ENCODE results near the gene TKFC. TPM values are rescaled to one million over a fixed set of nuclear protein-coding genes. Genes with fewer than 3 reads are reported as not detected.

TKFC gene
- total and polyA plus RNA-seq, 3 experiments from 2014 or later, result 31.8 to 72.4 (median 66.8) TPM

DNA sequence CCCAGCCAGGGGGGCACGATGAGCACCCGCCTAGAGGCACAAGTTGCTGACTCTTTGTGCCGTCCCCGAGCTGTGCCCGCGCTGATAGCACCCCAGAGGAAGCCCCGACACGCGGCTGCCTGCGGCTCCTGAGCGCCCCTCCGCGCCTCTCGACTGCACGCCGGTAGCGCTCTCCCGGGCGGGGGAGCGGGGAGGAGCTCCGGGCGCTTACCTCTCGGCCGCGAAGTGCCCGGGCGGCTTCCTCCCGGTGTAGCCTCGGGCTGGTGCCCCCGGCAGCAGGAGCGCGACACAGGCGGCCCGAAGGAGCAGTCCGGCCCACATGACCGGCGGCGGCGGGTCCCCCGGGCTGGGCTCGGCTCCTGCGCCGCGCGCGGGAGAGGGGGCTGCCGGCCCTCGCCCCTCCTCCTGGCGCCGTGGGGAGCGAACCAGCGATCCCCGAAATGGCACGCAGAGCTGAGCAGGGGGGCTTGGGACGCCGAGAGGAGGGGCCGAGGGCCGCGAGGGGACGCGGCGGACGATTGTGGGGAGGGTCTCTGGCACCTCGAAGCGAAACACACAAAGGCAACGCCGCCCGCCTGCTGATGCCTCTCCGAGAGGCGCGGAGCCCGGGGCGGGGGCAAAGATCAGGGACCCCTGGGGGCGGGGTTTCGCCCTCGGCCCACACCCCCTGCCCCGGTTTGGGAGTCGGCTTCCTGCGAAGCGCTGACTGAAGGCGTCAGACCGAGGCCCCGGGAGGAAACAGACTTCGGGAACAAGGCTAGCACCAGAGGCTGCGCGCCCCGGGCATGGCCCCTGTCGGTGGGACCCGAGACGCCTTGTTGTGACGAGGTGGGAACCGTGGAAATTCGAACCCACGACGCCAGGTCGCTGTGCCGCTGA lies 38.1 kb upstream of the TKFC start, which contains the start of gene VWCE:
Gene VWCE (minus strand): TSS at position 600 of the 879 bp plus-strand sequence. CDS start 279 bp downstream, at position 321.
- peaks cover 27 to 45% (median 42%) of the 10 kb centered on the region in 3 donors for H3K4me1 Mint-ChIP-seq
- peak; percentile 31 to 69 (median 50) for DNase-seq
- H3K9me3 ChIP-seq (ENCODE audit: low read length), result no peaks in the 10 kb centered on the region
- peaks cover 5% of the 10 kb centered on the region for H3K36me3 ChIP-seq (ENCODE audit: insufficient read depth, low read length)
- CTCF ChIA-PET, result interaction anchor here (1.4 kb wide), 1 partner anchor 41 kb away, joined by 4 read pairs; no protein-coding TSS in a partner anchor
- H3K27ac ChIP-seq (ENCODE audit: low read depth, low read length), result no peak within 1 kb of the TSS
- peaks cover 18% of the 10 kb centered on the region for H3K4me1 ChIP-seq (ENCODE audit: insufficient read depth, low read length)
- peak within 1 kb of the TSS in 2 of 8 donors; percentile 61 to 83 for H3K27ac Mint-ChIP-seq
- no peaks in the 10 kb centered on the region for H3K9me3 Mint-ChIP-seq
- H3K4me3 ChIP-seq (ENCODE audit: low read length), result peak within 1 kb of the TSS; percentile 43
- POLR2A ChIA-PET, result interaction anchor here (0.5 to 0.8 kb wide), 2 partner anchors 38 to 79 kb away, joined by 3 to 4 read pairs; partner anchors contain the start of genes DDB1 and TKFC
- H3K27me3 Mint-ChIP-seq, result peaks cover 13% of the 10 kb centered on the region in 2 donors
- peaks cover 4 to 22% (median 5%) of the 10 kb centered on the region in 3 donors for H3K36me3 Mint-ChIP-seq
- H3K4me3 Mint-ChIP-seq, result peak within 1 kb of the TSS; percentile 76 to 86 (median 79)
- H3K27me3 ChIP-seq (ENCODE audit: insufficient read depth, low read length, poor library complexity, severe bottlenecking), result peaks cover 4% of the 10 kb centered on the region

DNA sequence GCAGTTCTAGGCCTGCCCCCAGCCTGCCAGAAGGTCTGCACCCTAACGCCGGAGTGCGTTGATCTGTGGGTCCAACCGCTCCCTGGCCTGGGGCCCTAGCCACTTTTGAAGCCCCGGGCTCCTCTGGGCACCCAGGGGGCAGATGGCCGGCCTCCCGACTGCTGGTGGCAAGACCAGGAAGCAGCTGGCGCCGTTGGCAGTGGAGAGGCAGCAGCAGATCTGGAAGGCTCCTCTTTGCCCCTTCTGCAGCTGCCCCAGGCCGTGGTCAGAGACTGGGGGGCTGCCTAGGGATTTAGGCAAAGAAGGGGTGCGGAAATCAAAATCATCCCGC lies 37.5 kb upstream of the TKFC start:
- no peak for DNase-seq
- Histone ChIP-seq H3K36me3 (ENCODE audit: insufficient read depth, low read length) (peaks cover 10% of the 10 kb centered on the region), H3K4me3 (ENCODE audit: low read length) (no peak overlapping the region), H3K27me3 (ENCODE audit: insufficient read depth, low read length, poor library complexity, severe bottlenecking) (peaks cover 4% of the 10 kb centered on the region), H3K27ac (ENCODE audit: low read depth, low read length) (no peak overlapping the region), H3K9me3 (ENCODE audit: low read length) (no peaks in the 10 kb centered on the region), H3K4me1 (ENCODE audit: insufficient read depth, low read length) (peaks cover 18% of the 10 kb centered on the region)
- peaks cover 11 to 13% of the 10 kb centered on the region in 2 donors for H3K27me3 Mint-ChIP-seq
- POLR2A ChIA-PET, result no interaction called here
- H3K9me3 Mint-ChIP-seq, result no peaks in the 10 kb centered on the region
- peak overlapping the region in 5 of 7 donors; percentile 44 to 86 (median 75) for H3K4me3 Mint-ChIP-seq
- no peak overlapping the region for H3K27ac Mint-ChIP-seq
- peaks cover 4 to 28% (median 8%) of the 10 kb centered on the region in 3 donors for H3K36me3 Mint-ChIP-seq
- CTCF ChIA-PET, result no interaction called here
- H3K4me1 Mint-ChIP-seq, result peaks cover 28 to 50% (median 42%) of the 10 kb centered on the region in 3 donors

DNA sequence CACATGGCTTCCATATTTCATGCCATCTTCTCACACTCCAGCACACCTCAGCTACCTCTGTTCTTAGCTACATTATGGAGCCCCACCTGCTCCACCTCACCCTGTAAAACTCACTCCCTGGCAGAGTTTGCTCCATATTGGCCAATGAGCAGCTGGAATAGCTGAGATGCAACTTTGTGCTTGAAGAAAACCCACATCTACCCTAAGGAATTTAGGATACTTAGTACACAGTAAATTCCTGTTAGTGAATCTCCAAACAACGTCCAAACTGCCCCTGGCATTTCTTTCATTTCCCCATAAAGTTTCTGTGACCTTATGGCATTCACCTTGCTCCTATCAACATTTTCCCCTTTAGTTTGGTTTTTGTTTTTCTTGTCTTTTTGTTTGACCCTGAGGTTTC lies 35.7 kb upstream of the TKFC start:
- Histone ChIP-seq H3K4me1 (ENCODE audit: insufficient read depth, low read length) (peaks cover 18% of the 10 kb centered on the region), H3K36me3 (ENCODE audit: insufficient read depth, low read length) (peaks cover 27% of the 10 kb centered on the region), H3K27me3 (ENCODE audit: insufficient read depth, low read length, poor library complexity, severe bottlenecking) (peaks cover 4% of the 10 kb centered on the region), H3K27ac (ENCODE audit: low read depth, low read length) (no peak overlapping the region), H3K9me3 (ENCODE audit: low read length) (no peaks in the 10 kb centered on the region), H3K4me3 (ENCODE audit: low read length) (no peak overlapping the region)
- Mint-ChIP-seq H3K27me3 (peaks cover 4 to 10% of the 10 kb centered on the region in 2 donors), H3K4me1 (peaks cover 28 to 54% (median 42%) of the 10 kb centered on the region in 3 donors), H3K36me3 (peaks cover 11 to 46% (median 22%) of the 10 kb centered on the region in 3 donors), H3K9me3 (no peaks in the 10 kb centered on the region), H3K4me3 (peak overlapping the region in 4 of 7 donors; percentile 14 to 61 (median 47)), H3K27ac (peak overlapping the region in 3 of 8 donors; percentile 0 to 36 (median 27))
- ChIA-PET POLR2A (no interaction called here), CTCF (no interaction called here)
- DNase-seq, result no peak

DNA sequence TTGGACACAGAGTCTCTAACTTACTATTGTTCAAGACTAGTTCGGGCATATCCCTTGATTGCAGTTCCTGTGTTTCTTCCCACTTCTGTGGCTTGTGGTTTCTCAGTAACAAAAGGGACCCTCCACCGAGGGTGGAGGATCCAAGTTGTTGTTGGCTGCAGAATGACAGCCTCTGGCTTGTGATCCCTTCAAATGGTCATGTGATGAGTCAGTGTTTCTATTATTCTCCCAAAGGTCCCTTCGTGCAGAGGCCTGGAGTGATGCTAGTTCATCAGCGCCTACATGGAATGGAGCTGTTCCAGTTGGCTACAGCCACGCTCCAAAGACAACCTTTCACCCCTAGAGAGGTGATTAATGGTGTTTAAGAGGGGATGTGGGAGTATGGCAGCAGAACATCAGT lies 35.3 kb upstream of the TKFC start:
- H3K27ac Mint-ChIP-seq, result peak overlapping the region in 4 of 8 donors; percentile 0 to 41 (median 20)
- Histone ChIP-seq H3K4me3 (ENCODE audit: low read length) (no peak overlapping the region), H3K36me3 (ENCODE audit: insufficient read depth, low read length) (peaks cover 31% of the 10 kb centered on the region), H3K9me3 (ENCODE audit: low read length) (no peaks in the 10 kb centered on the region), H3K27me3 (ENCODE audit: insufficient read depth, low read length, poor library complexity, severe bottlenecking) (peaks cover 4% of the 10 kb centered on the region), H3K27ac (ENCODE audit: low read depth, low read length) (no peak overlapping the region), H3K4me1 (ENCODE audit: insufficient read depth, low read length) (peaks cover 18% of the 10 kb centered on the region)
- H3K9me3 Mint-ChIP-seq, result no peaks in the 10 kb centered on the region
- peaks cover under 1 to 7% of the 10 kb centered on the region in 2 donors for H3K27me3 Mint-ChIP-seq
- peaks cover 28 to 54% (median 42%) of the 10 kb centered on the region in 3 donors for H3K4me1 Mint-ChIP-seq
- peaks cover 11 to 50% (median 22%) of the 10 kb centered on the region in 3 donors for H3K36me3 Mint-ChIP-seq
- H3K4me3 Mint-ChIP-seq, result peak overlapping the region in 1 of 7 donors; percentile 14
- ChIA-PET CTCF (no interaction called here), POLR2A (no interaction called here)
- no peak for DNase-seq

DNA sequence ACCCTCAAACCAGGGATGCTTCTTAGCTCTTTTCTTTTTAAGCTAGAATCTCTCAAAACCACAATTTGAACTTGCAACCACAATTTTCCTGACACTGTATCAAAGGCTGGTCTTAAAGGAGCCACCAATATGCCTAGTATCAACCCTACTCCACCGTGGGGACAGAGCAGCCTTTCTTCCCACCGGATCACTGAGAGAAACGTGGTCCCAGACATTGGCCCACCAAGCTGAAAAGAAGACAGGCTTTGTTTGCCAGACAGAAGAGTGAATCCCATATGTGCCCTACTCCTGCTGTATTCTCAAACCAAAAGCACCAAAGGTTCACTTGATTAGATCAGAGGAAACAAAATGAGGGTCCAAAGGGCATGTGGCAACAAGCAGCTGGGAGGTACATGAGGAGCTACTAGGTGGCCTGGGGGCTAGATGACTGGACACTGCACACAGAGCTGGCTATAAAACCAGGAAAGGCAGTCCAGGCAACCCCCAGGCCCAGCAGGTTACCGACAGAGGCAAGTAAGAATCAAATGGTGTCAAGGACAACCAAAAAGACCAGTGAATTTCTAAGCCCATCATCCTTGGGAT lies 34.3 kb upstream of the TKFC start:
- Mint-ChIP-seq H3K9me3 (no peaks in the 10 kb centered on the region), H3K36me3 (peaks cover 11 to 59% (median 25%) of the 10 kb centered on the region in 3 donors), H3K27me3 (peaks cover 0 to 2% of the 10 kb centered on the region in 2 donors), H3K4me1 (peaks cover 24 to 48% (median 37%) of the 10 kb centered on the region in 3 donors), H3K27ac (peak overlapping the region in 7 of 8 donors; percentile 15 to 85 (median 66)), H3K4me3 (no peak overlapping the region)
- ChIA-PET POLR2A (no interaction called here), CTCF (no interaction called here)
- H3K4me3 ChIP-seq (ENCODE audit: low read length), result no peak overlapping the region
- H3K36me3 ChIP-seq (ENCODE audit: insufficient read depth, low read length), result peaks cover 36% of the 10 kb centered on the region
- DNase-seq, result no peak
- no peaks in the 10 kb centered on the region for H3K9me3 ChIP-seq (ENCODE audit: low read length)
- peaks cover 14% of the 10 kb centered on the region for H3K4me1 ChIP-seq (ENCODE audit: insufficient read depth, low read length)
- H3K27me3 ChIP-seq (ENCODE audit: insufficient read depth, low read length, poor library complexity, severe bottlenecking), result peaks cover 3% of the 10 kb centered on the region
- no peak overlapping the region for H3K27ac ChIP-seq (ENCODE audit: low read depth, low read length)

DNA sequence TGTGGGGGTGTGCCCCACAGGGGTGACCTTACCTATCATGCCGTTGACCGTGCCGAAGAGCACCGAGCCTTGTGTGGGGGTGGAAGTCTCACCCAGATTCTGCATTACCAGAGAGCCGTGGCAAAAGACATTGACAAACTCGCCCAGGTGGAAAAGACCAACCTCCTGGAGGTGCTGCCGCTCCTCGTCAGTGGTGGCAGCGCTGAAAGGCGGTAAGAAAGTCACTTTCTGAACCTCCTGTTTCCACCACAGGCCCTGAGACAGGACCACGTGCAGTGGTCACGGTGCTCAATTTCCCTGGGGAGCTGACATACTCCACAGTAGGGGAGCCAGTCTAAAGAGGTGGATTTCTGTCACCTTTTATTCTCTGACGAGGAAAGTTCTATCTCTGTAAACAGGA lies 30.5 kb upstream of the TKFC start:
- DNase-seq, result no peak
- H3K4me1 ChIP-seq (ENCODE audit: insufficient read depth, low read length), result peaks cover 7% of the 10 kb centered on the region
- ChIA-PET POLR2A (no interaction called here), CTCF (no interaction called here)
- H3K27me3 ChIP-seq (ENCODE audit: insufficient read depth, low read length, poor library complexity, severe bottlenecking), result no peaks in the 10 kb centered on the region
- H3K4me3 ChIP-seq (ENCODE audit: low read length), result no peak overlapping the region
- H3K4me1 Mint-ChIP-seq, result peaks cover 14 to 32% (median 23%) of the 10 kb centered on the region in 3 donors
- no peaks in the 10 kb centered on the region for H3K27me3 Mint-ChIP-seq
- H3K9me3 ChIP-seq (ENCODE audit: low read length), result no peaks in the 10 kb centered on the region
- H3K27ac Mint-ChIP-seq, result no peak overlapping the region
- no peaks in the 10 kb centered on the region for H3K9me3 Mint-ChIP-seq
- peaks cover 51% of the 10 kb centered on the region for H3K36me3 ChIP-seq (ENCODE audit: insufficient read depth, low read length)
- peaks cover 9 to 73% (median 28%) of the 10 kb centered on the region in 3 donors for H3K36me3 Mint-ChIP-seq
- H3K4me3 Mint-ChIP-seq, result no peak overlapping the region
- no peak overlapping the region for H3K27ac ChIP-seq (ENCODE audit: low read depth, low read length)

DNA sequence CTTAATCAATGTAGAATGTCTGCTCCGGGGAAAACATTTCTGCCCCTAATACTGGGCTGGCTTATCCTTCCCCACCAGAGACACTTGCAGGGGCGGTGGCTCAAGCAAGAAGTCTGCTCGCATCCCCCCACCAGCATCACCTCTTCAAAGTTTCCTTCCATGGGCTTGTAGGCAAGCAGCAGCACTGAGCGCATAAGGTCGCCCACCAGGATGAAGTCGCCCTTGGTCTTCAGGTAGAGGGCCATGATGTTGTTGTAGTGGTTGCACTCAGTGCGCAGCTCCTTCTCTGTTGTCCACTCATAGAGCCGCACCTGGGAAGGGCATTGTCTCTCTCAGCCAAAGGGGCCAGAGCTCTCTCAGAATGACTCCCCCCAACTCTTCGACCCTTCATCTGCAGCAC lies 29.3 kb upstream of the TKFC start:
- POLR2A ChIA-PET, result no interaction called here
- Mint-ChIP-seq H3K4me1 (peaks cover 5 to 21% (median 11%) of the 10 kb centered on the region in 3 donors), H3K4me3 (no peak overlapping the region), H3K27me3 (no peaks in the 10 kb centered on the region), H3K27ac (no peak overlapping the region), H3K36me3 (peaks cover 7 to 65% (median 28%) of the 10 kb centered on the region in 3 donors), H3K9me3 (no peaks in the 10 kb centered on the region)
- Histone ChIP-seq H3K36me3 (ENCODE audit: insufficient read depth, low read length) (peaks cover 63% of the 10 kb centered on the region), H3K9me3 (ENCODE audit: low read length) (no peaks in the 10 kb centered on the region), H3K4me3 (ENCODE audit: low read length) (no peak overlapping the region), H3K27ac (ENCODE audit: low read depth, low read length) (no peak overlapping the region), H3K4me1 (ENCODE audit: insufficient read depth, low read length) (peaks cover 2% of the 10 kb centered on the region), H3K27me3 (ENCODE audit: insufficient read depth, low read length, poor library complexity, severe bottlenecking) (no peaks in the 10 kb centered on the region)
- CTCF ChIA-PET, result no interaction called here
- DNase-seq, result no peak

DNA sequence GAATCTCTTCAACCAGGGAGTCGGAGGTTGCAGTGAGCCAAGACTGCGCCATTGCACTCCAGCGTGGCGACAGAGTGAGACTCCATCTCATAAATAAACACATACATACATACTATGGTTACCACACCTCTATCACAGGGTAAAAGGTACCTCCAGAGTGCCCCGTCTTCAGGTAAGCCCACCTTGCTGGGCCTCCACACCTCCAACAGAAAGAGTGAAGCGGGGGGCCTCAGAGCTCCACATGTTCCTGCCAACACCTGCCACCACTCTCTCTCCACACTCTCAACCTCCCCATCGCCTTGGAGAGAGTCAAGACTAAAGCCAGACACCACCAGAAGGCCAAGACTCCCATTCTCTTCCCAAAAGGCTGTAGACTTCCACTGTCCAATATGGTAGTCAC lies 27.6 kb upstream of the TKFC start:
- Histone ChIP-seq H3K4me1 (ENCODE audit: insufficient read depth, low read length) (no peaks in the 10 kb centered on the region), H3K9me3 (ENCODE audit: low read length) (no peaks in the 10 kb centered on the region), H3K27me3 (ENCODE audit: insufficient read depth, low read length, poor library complexity, severe bottlenecking) (no peaks in the 10 kb centered on the region), H3K4me3 (ENCODE audit: low read length) (no peak overlapping the region), H3K36me3 (ENCODE audit: insufficient read depth, low read length) (peaks cover 72% of the 10 kb centered on the region), H3K27ac (ENCODE audit: low read depth, low read length) (no peak overlapping the region)
- ChIA-PET POLR2A (interaction anchor here (0.6 kb wide), 1 partner anchor 12 kb away, joined by 5 read pairs; no protein-coding TSS in a partner anchor), CTCF (no interaction called here)
- Mint-ChIP-seq H3K27me3 (no peaks in the 10 kb centered on the region), H3K4me3 (no peak overlapping the region), H3K9me3 (no peaks in the 10 kb centered on the region), H3K36me3 (peaks cover 7 to 50% (median 29%) of the 10 kb centered on the region in 3 donors), H3K4me1 (peaks cover 0 to 5% (median 0%) of the 10 kb centered on the region in 3 donors), H3K27ac (no peak overlapping the region)
- no peak for DNase-seq

Data from CD8-positive, alpha-beta memory T cell (primary cell).